GM23248 (cell line): ENCODE measurements around the gene RERE.

Experiments
- EZH2 ChIP-seq: fragments of 200-600 bp; sonication (generic); IDR thresholded peaks from 2 replicates; pipeline ENCODE4 v1.6.1; 2018; ENCODE audit warnings: antibody characterized with exemption, mild to moderate bottlenecking; ENCODE audit not compliant: insufficient read depth, poor library complexity, severe bottlenecking
- EZH2phosphoT487 ChIP-seq: fragments of 200-600 bp; sonication (generic); IDR thresholded peaks from 2 replicates; pipeline ENCODE4 v1.6.1; 2018; ENCODE audit warnings: antibody characterized with exemption, moderate library complexity, mild to moderate bottlenecking, low read depth; ENCODE audit not compliant: insufficient read depth

DNA sequence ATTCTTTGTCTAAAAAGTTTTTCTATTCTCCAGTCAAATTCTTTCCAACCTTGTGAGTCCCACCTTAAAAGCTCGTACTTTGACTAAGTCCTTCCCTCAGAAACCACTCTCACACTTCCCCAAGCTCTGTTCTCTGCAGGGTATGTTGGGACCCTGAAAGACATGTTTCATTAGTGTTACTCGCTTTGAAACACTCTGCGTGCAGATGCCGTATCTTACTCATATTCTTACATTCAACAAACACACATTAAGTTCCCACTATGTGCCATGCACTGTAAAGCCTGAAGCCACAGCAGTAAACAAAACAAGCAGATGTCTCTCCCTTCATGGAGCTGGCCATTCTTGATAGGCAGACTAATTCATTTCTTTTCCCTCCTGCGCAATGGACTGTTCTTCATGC is 229.7 kb downstream of the RERE start:
- TF ChIP-seq EZH2, result no peak
- no peak for TF ChIP-seq EZH2phosphoT487
